Mesenchymal stem cell (in vitro differentiated cells and primary cell): ENCODE data around the gene UNC5B.

ENCODE experiments used
- DNase-seq: peaks from one replicate; pipeline ENCODE4 v3.0.0-alpha.2; 2013
- H2AFZ ChIP-seq: one replicate; pipeline ENCODE4 v1.6.1; 2013; ENCODE audit warnings: low read depth, mild to moderate bottlenecking, control low read depth, inconsistent platforms, low read length, moderate library complexity
- H2AK5ac ChIP-seq: 2 replicates; pipeline ENCODE4 v1.6.1; 2013; ENCODE audit warnings: low read length, moderate library complexity, mild to moderate bottlenecking, inconsistent platforms; ENCODE audit not compliant: severe bottlenecking
- H2BK120ac ChIP-seq: one replicate; pipeline ENCODE4 v1.6.1; 2013; ENCODE audit warnings: low read depth, mild to moderate bottlenecking, inconsistent platforms, low read length, moderate library complexity
- H2BK12ac ChIP-seq, 2 experiments: one replicate each; pipeline ENCODE4 v1.6.1; 2013; ENCODE audit warnings: inconsistent platforms in 2 of 2, low read length in 2 of 2, mild to moderate bottlenecking in 2 of 2, moderate library complexity in 2 of 2, control low read depth in 1 of 2
- H2BK15ac ChIP-seq: one replicate; pipeline ENCODE4 v1.6.1; 2013; ENCODE audit warnings: mild to moderate bottlenecking, low read depth, inconsistent platforms; ENCODE audit not compliant: poor library complexity, severe bottlenecking
- H2BK5ac ChIP-seq: 2 replicates; pipeline ENCODE4 v1.6.1; 2013; ENCODE audit warnings: low read depth, mild to moderate bottlenecking, low read length, control low read depth, inconsistent platforms; ENCODE audit not compliant: poor library complexity, severe bottlenecking
- H3K14ac ChIP-seq, 2 experiments: one replicate each; pipeline ENCODE4 v1.6.1; 2013; ENCODE audit warnings: inconsistent platforms in 2 of 2, low read length in 2 of 2, control low read depth in 1 of 2, mild to moderate bottlenecking in 1 of 2, moderate library complexity in 1 of 2
- H3K18ac ChIP-seq, 2 experiments: one replicate each; pipeline ENCODE4 v1.6.1; 2013; ENCODE audit warnings: inconsistent platforms in 2 of 2, low read length in 2 of 2, control low read depth in 1 of 2, low read depth in 1 of 2, mild to moderate bottlenecking in 1 of 2
- H3K23ac ChIP-seq, 2 experiments: one replicate each; pipeline ENCODE4 v1.6.1; 2013; ENCODE audit warnings: inconsistent platforms in 2 of 2, low read length in 2 of 2, mild to moderate bottlenecking in 2 of 2, moderate library complexity in 2 of 2, control low read depth in 1 of 2
- H3K27ac ChIP-seq: 2 replicates; pipeline ENCODE4 v1.5.1; 2013; ENCODE audit warnings: mild to moderate bottlenecking, moderate library complexity, low read length, control low read depth, inconsistent platforms; ENCODE audit not compliant: poor library complexity, severe bottlenecking
- H3K27me3 ChIP-seq, 2 experiments: 2 replicates each; pipeline versions ENCODE4 v1.6.1 to v1.7.0; 2013; ENCODE audit warnings: low read length in 2 of 2, mild to moderate bottlenecking in 2 of 2, moderate library complexity in 2 of 2, control low read depth in 1 of 2, inconsistent platforms in 1 of 2; ENCODE audit not compliant: control insufficient read depth in 1 of 2, insufficient read depth in 1 of 2
- H3K36me3 ChIP-seq, 2 experiments: 2 replicates each; pipeline versions ENCODE4 v1.6.1 to v1.7.0; 2013; ENCODE audit warnings: low read length in 2 of 2, control low read depth in 1 of 2, inconsistent platforms in 1 of 2, low read depth in 1 of 2, mild to moderate bottlenecking in 1 of 2; ENCODE audit not compliant: insufficient read depth in 2 of 2, control insufficient read depth in 1 of 2
- H3K4ac ChIP-seq, 2 experiments: one replicate each; pipeline ENCODE4 v1.6.1; 2013; ENCODE audit warnings: inconsistent platforms in 2 of 2, low read length in 2 of 2, mild to moderate bottlenecking in 2 of 2, moderate library complexity in 2 of 2, control low read depth in 1 of 2, low read depth in 1 of 2
- H3K4me1 ChIP-seq: 2 replicates; pipeline ENCODE4 v1.6.1; 2013; ENCODE audit warnings: low read depth, low read length, control low read depth; ENCODE audit not compliant: control insufficient read depth, insufficient read depth
- H3K4me2 ChIP-seq: 2 replicates; pipeline ENCODE4 v1.6.1; 2013; ENCODE audit warnings: low read length, mild to moderate bottlenecking, inconsistent platforms; ENCODE audit not compliant: poor library complexity, severe bottlenecking
- H3K4me3 ChIP-seq, 2 experiments: 2 replicates each; pipeline versions ENCODE4 v1.5.1 to v1.7.0; 2013; ENCODE audit warnings: low read length in 2 of 2, mild to moderate bottlenecking in 2 of 2, control low read depth in 1 of 2, low read depth in 1 of 2; ENCODE audit not compliant: insufficient read depth in 1 of 2
- H3K79me1 ChIP-seq: replicated peaks from 2 replicates; pipeline ENCODE4 v1.6.1; 2013; ENCODE audit warnings: mild to moderate bottlenecking, control low read depth, low read length, inconsistent platforms; ENCODE audit not compliant: poor library complexity, severe bottlenecking
- H3K9ac ChIP-seq: 2 replicates; pipeline ENCODE4 v1.7.0; 2013; ENCODE audit warnings: mild to moderate bottlenecking, low read length, moderate library complexity
- H3K9me3 ChIP-seq: 2 replicates; pipeline ENCODE4 v1.7.0; 2013; ENCODE audit warnings: mild to moderate bottlenecking, low read length; ENCODE audit not compliant: control insufficient read depth
- H4K8ac ChIP-seq: one replicate; pipeline ENCODE4 v1.6.1; 2013; ENCODE audit warnings: inconsistent platforms, mild to moderate bottlenecking, low read length, moderate library complexity
- H4K91ac ChIP-seq: one replicate; pipeline ENCODE4 v1.6.1; 2013; ENCODE audit warnings: mild to moderate bottlenecking, low read length, inconsistent platforms
- WGBS: methylation state at CpG from one replicate; pipeline ENCODE4 v1.1.7; 2013; ENCODE audit warnings: mixed read lengths; 5-methylcytosine and 5-hydroxymethylcytosine counted together

UNC5B gene

GRCh38 chr10:71258046-71258445, 45.7 kb downstream of the UNC5B start:
- Histone ChIP-seq H2BK120ac (no peak overlapping the region), H4K91ac (no peak overlapping the region), H2AK5ac (no peak overlapping the region), H3K79me1 (no peaks in the 10 kb centered on the region), H3K18ac (no peak overlapping the region), H2BK5ac (no peak overlapping the region), H3K27me3 (peaks cover 0 to 45% of the 10 kb centered on the region in 2 experiments), H3K36me3 (no peaks in the 10 kb centered on the region), H3K14ac (no peak overlapping the region), H2AFZ (no peak overlapping the region), H3K23ac (no peak overlapping the region), H4K8ac (no peak overlapping the region), H3K9ac (no peak overlapping the region), H3K4ac (no peak overlapping the region), H3K4me3 (no peak overlapping the region), H3K9me3 (no peaks in the 10 kb centered on the region), H3K4me2 (no peak overlapping the region), H2BK15ac (no peak overlapping the region), H3K4me1 (peaks cover 14% of the 10 kb centered on the region), H2BK12ac (peak overlapping the region in 1 of 2 experiments; percentile 54), H3K27ac (no peak overlapping the region)
- no peak for DNase-seq
- WGBS: 96% methylated on average over 4 of the region's 4 CpGs

- Histone ChIP-seq H3K79me1 (no peaks in the 10 kb centered on the region), H3K9ac (no peak overlapping the region), H3K23ac (no peak overlapping the region), H3K4me1 (peaks cover 14% of the 10 kb centered on the region), H3K4ac (peak overlapping the region in 1 of 2 experiments; percentile 46), H3K14ac (peak overlapping the region in 1 of 2 experiments; percentile 93), H4K91ac (peak overlapping the region; percentile 14), H2BK120ac (no peak overlapping the region), H2AFZ (no peak overlapping the region), H2BK12ac (no peak overlapping the region), H3K4me3 (no peak overlapping the region), H3K27ac (no peak overlapping the region), H2BK15ac (peak overlapping the region; percentile 26), H3K4me2 (no peak overlapping the region), H4K8ac (peak overlapping the region; percentile 19), H3K9me3 (no peaks in the 10 kb centered on the region), H3K18ac (peak overlapping the region in 1 of 2 experiments; percentile 61), H3K36me3 (no peaks in the 10 kb centered on the region), H2AK5ac (no peak overlapping the region), H3K27me3 (peaks cover 0 to 49% of the 10 kb centered on the region in 2 experiments), H2BK5ac (no peak overlapping the region)
- no peak for DNase-seq
- WGBS: 92% methylated on average over 8 of the region's 9 CpGs
These were observed 46.2 kb downstream of the UNC5B start for GRCh38 chr10:71258446-71259145.

- Histone ChIP-seq H3K9ac (no peak overlapping the region), H4K8ac (no peak overlapping the region), H3K23ac (no peak overlapping the region), H2BK120ac (no peak overlapping the region), H3K18ac (peak overlapping the region; percentile 14 to 81), H3K27me3 (peaks cover 0 to 48% of the 10 kb centered on the region in 2 experiments), H2AK5ac (no peak overlapping the region), H3K9me3 (no peaks in the 10 kb centered on the region), H3K4me3 (no peak overlapping the region), H3K27ac (no peak overlapping the region), H4K91ac (no peak overlapping the region), H2BK15ac (no peak overlapping the region), H3K4me1 (peaks cover 14% of the 10 kb centered on the region), H2BK5ac (no peak overlapping the region), H2BK12ac (peak overlapping the region in 1 of 2 experiments; percentile 20), H3K14ac (no peak overlapping the region), H3K36me3 (no peaks in the 10 kb centered on the region), H3K4me2 (no peak overlapping the region), H2AFZ (no peak overlapping the region), H3K79me1 (no peaks in the 10 kb centered on the region), H3K4ac (no peak overlapping the region)
- DNase-seq: no peak
- WGBS: 87% methylated on average over 4 of the region's 7 CpGs
These were observed 46.9 kb downstream of the UNC5B start for GRCh38 chr10:71259282-71259681.

- H3K79me1 ChIP-seq: no peaks in the 10 kb centered on the region
- no peak overlapping the region for H2BK5ac ChIP-seq
- DNase-seq: no peak
- peak overlapping the region in 1 of 2 experiments; percentile 2 for H3K4me3 ChIP-seq
- H3K4ac ChIP-seq: peak overlapping the region; percentile 8 to 83
- peak overlapping the region; percentile 50 for H2BK120ac ChIP-seq
- H3K9ac ChIP-seq: peak overlapping the region; percentile 67
- H2AFZ ChIP-seq: no peak overlapping the region
- H3K27ac ChIP-seq: no peak overlapping the region
- peaks cover 14% of the 10 kb centered on the region for H3K4me1 ChIP-seq
- WGBS: 64% methylated on average over 13 of the region's 13 CpGs
- H3K9me3 ChIP-seq: no peaks in the 10 kb centered on the region
- H3K36me3 ChIP-seq: no peaks in the 10 kb centered on the region
- peak overlapping the region; percentile 73 for H4K8ac ChIP-seq
- peak overlapping the region; percentile 82 for H2BK15ac ChIP-seq
- H3K14ac ChIP-seq: peak overlapping the region in 1 of 2 experiments; percentile 81
- H2BK12ac ChIP-seq: peak overlapping the region; percentile 27 to 64
- H4K91ac ChIP-seq: peak overlapping the region; percentile 80
- no peak overlapping the region for H3K4me2 ChIP-seq
- no peak overlapping the region for H2AK5ac ChIP-seq
- H3K18ac ChIP-seq: peak overlapping the region; percentile 0 to 81
- H3K23ac ChIP-seq: no peak overlapping the region
- H3K27me3 ChIP-seq: peaks cover 0 to 53% of the 10 kb centered on the region in 2 experiments
These were observed 47.6 kb downstream of the UNC5B start for GRCh38 chr10:71259815-71260501.
